Measurements from ENCODE around the gene RELB.

RELB gene

GRCh38 chr19:45059258-45059965, 58.1 kb downstream of the RELB start:
- peak; percentile 67 for DNase-seq (ENCODE audit: low read depth)

DNA sequence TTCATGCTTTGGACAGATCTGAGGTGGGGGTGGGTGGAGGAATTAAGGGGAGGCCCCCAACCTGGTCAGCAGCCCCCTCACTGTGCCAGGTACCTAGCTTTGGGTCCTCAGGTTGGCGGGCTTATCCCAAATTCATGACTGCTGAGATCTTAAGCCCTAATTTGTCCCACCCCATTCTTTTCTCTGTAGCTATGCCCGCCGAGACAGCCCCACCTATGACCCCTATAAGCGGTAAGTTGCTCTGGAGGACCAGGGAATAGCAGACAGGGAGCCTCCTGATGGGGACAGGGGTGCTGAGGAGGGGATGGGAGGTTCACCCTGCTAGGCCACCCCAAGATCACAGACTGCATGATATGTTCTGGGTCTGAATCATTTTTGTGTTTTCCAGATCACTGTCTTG, 60.7 kb downstream of the RELB start:
- DNase-seq (ENCODE audit: low read depth): no peak

- DNase-seq (ENCODE audit: low read depth): no peak
These were observed 62.9 kb downstream of the RELB start for GRCh38 chr19:45063851-45064801.

- DNase-seq (ENCODE audit: low read depth): no peak
These were observed 65.8 kb downstream of the RELB start for GRCh38 chr19:45066921-45067661.

- no peak for DNase-seq (ENCODE audit: low read depth)
These were observed 66.8 kb downstream of the RELB start for GRCh38 chr19:45068041-45068440.

DNA sequence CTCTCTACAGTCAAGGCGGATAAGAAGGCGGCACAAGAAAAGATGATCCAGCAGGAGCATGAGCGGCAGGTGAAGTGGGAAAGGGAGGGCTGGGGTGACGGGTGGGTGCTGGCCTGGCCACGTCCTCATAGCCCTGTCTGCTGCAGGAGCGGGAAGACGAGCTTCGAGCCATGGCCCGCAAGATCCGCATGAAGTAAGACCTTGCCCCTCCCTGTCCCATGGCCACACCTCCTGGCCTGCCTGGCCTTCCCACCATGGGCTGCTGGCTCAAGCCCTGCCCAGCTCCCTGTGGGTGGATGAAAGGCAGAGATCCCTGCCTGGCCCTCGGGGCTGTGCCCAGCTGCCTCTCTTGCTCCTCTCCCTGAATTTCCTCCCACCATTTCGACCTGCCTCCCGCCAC, 67.8 kb downstream of the RELB start:
- no peak for DNase-seq (ENCODE audit: low read depth)

DNA sequence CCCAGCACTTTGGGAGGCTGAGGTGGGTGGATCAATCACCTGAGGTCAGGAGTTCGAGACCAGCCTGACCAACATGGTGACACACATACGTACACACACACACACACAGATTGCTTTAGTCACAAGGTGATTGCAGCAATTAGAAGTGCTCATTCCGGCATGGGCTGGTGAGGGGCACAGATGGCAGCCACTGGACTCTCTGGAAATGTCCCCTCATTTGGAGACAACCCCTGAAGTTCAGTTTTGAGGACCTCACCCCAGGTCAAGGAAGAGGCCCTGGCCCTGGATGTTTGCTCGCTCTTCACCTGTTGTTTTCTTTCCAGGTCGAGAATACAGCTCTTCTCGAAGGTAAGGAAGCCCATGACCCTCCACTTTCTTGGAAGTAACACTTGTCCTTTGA, 69.0 kb downstream of the RELB start:
- no peak for DNase-seq (ENCODE audit: low read depth)

DNA sequence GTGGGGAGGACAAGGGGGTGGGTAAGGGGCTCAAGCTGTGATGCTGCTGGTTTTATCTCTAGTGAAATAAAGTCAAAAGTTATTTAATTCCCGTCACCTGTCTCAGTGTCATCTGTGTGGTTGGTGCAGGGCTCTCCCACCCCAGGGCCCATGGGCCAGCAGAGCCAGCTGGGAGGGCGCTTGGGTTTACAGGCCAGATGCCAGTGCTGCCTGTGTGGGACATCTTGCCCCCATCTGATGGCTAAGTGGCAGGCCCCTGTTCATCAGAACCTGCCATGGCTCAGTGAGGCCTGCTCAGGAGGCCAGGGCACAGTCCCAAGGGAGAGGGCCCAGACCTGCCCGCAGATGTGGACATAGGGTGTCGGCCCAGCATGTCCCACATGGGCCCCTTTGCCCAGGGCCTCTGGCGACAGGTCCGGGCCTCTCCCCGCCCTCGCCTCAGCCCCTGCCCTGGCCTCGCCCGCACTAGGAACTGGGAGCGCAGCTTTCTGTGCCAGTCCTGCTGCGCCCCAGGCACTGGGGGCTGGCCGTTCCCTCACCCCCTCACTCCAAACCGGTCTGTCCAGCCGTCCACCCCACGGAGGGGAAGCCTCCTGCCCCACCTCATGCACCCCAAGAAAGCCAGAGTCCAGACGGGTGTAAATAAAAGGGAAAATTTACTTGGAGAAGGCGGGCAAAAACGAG, 69.7 kb downstream of the RELB start:
- no peak for DNase-seq (ENCODE audit: low read depth)

DNA sequence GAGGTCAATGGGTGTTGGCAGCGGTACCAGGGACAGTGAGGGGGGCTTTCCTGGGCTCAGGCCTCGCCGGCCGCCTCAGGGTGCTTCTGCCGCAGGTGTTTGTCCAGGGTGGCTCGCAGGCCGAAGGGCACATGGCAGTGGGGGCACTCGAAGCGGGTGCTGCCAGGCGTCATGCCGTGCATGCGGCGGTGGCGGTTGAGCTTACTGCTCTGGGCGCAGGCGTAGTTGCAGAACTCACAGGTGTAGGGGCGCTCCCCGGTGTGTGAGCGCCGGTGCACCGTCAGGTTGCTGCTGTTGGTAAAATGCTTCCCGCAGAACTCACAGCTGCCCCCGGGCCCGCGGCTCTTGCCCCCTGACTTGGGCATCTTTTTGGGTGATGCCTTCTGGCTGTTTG, 70.3 kb downstream of the RELB start:
- DNase-seq (ENCODE audit: low read depth): no peak

- no peak for DNase-seq (ENCODE audit: low read depth)
These were observed 70.9 kb downstream of the RELB start for GRCh38 chr19:45071969-45072790.

GRCh38 chr19:45074744-45075300, 73.6 kb downstream of the RELB start:
- no peak for DNase-seq (ENCODE audit: low read depth)

GRCh38 chr19:45075301-45076028, 74.2 kb downstream of the RELB start:
- DNase-seq (ENCODE audit: low read depth): no peak

- DNase-seq (ENCODE audit: low read depth): peak; percentile 62
These were observed 75.0 kb downstream of the RELB start, which contains the start of gene ZNF296 for GRCh38 chr19:45076029-45076850. TSS of gene ZNF296 (minus strand) at chr19:45076478. CDS start at chr19:45076373, 105 bp downstream.

- no peak for DNase-seq (ENCODE audit: low read depth)
These were observed 75.8 kb downstream of the RELB start for GRCh38 chr19:45076851-45077730.

GRCh38 chr19:45078390-45079062, 77.3 kb downstream of the RELB start:
- DNase-seq (ENCODE audit: low read depth): no peak

DNA sequence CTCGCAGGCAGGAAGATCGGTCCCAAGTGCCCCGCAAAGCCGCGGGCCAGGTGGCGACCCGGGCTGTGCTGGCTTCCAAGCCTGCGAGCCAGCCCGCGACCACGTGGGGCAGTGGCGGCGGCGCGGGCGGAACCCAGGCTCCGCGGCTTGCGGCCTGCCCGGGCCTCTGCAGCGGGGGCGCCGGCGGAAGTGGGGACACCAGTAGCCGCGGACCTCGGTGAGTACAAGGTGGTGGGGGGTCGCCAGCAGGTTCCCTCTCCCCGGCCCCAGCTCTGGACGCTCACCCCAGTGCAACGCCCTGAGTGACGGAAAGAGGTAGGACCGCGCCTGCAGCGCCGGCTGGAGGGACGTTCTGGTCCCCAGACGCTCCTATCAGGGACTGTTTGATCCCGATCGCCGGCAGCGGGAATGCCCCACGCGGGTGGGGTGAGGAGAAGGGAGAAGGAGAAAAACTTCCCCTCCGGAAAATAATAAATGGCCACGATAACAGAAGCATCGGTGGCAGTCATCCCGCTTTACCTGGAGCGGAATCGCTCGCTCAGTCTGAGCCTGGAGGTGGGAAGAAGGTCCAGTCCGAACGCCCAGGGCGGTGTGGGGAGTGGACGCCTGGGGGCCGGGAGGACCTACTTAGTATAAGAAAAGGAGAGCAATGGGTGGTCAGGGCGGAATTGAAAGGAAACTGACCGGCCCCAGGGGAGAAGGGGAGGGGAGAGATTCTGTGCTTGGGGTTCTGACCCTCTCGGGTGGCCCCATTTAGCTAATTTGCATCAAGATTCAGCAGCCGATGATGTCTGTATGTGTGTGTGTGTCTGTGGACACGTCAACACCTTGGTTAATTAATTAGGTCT, 78.0 kb downstream of the RELB start, which contains the start of gene GEMIN7:
Gene GEMIN7, plus strand, starts transcription at position 198 of the 848 bp plus-strand sequence. CDS start 10,855 bp downstream, outside the sequence.
- DNase-seq (ENCODE audit: low read depth): peak; percentile 72
